DND-41 (cell line): ENCODE data around the gene HOXA2.
A peak's percentile ranks its signal among the peaks of the same experiment; 100 is the strongest.

Source experiments
- ATAC-seq: fragments of 200-7000 bp; cut with Tn5 transposase; 3 replicates; pipeline ENCODE4 v1.9.1; 2021; ENCODE audit warnings: low read depth; ENCODE audit not compliant: insufficient read depth
- DNase-seq: peaks from one replicate; pipeline ENCODE4 v3.0.0-alpha.2; 2020
- H2AFZ ChIP-seq: 2 replicates; pipeline ENCODE4 v1.6.0; 2012; ENCODE audit warnings: low read depth, low read length
- H3K27ac ChIP-seq: 2 replicates; pipeline ENCODE4 v1.5.1; 2012; ENCODE audit warnings: low read length, inconsistent platforms
- H3K27me3 ChIP-seq: fragments of 200-600 bp; sonication (generic); 2 replicates; pipeline ENCODE4 v1.6.0; 2012; ENCODE audit warnings: low read length, mild to moderate bottlenecking, inconsistent platforms; ENCODE audit not compliant: insufficient read depth, poor library complexity
- H3K36me3 ChIP-seq: 2 replicates; pipeline ENCODE4 v1.5.1; 2012; ENCODE audit warnings: low read length, inconsistent platforms; ENCODE audit not compliant: insufficient read depth
- H3K4me1 ChIP-seq: 2 replicates; pipeline ENCODE4 v1.5.1; 2012; ENCODE audit warnings: mild to moderate bottlenecking, low read length; ENCODE audit not compliant: insufficient read depth
- H3K4me2 ChIP-seq: 2 replicates; pipeline ENCODE4 v1.6.0; 2012; ENCODE audit warnings: mild to moderate bottlenecking, moderate library complexity, low read length, inconsistent platforms; ENCODE audit not compliant: insufficient read depth
- H3K4me3 ChIP-seq, 2 experiments: fragments of 200-600 bp in 1 of 2; shearing (Covaris generic) in 1 of 2; 2 replicates each; pipeline ENCODE4 v1.5.1; 2012 to 2016; ENCODE audit warnings: inconsistent platforms in 2 of 2, low read length in 2 of 2, mild to moderate bottlenecking in 2 of 2, low read depth in 1 of 2, moderate library complexity in 1 of 2
- H3K79me2 ChIP-seq: 2 replicates; pipeline ENCODE4 v1.6.0; 2012; ENCODE audit warnings: low read length, inconsistent platforms; ENCODE audit not compliant: insufficient read depth
- H3K9ac ChIP-seq: 2 replicates; pipeline ENCODE4 v1.6.0; 2012; ENCODE audit warnings: low read depth, mild to moderate bottlenecking, inconsistent platforms, low read length, moderate library complexity
- H3K9me3 ChIP-seq: 2 replicates; pipeline ENCODE4 v1.5.1; 2012; ENCODE audit warnings: low read length, moderate library complexity, mild to moderate bottlenecking, inconsistent platforms; ENCODE audit not compliant: insufficient read depth, severe bottlenecking
- H4K20me1 ChIP-seq: 2 replicates; pipeline ENCODE4 v1.6.0; 2012; ENCODE audit warnings: low read length; ENCODE audit not compliant: insufficient read depth
- CTCF ChIP-seq: IDR thresholded peaks from 2 replicates; pipeline ENCODE4 v1.5.1; 2012; ENCODE audit warnings: borderline replicate concordance, low read length, moderate library complexity, mild to moderate bottlenecking; ENCODE audit not compliant: poor library complexity, severe bottlenecking; ENCODE audit errors: extremely low read depth
- EZH2 ChIP-seq: IDR thresholded peaks from 3 replicates; pipeline ENCODE4 v1.6.1; 2012; ENCODE audit warnings: borderline replicate concordance, low read depth, mild to moderate bottlenecking, moderate library complexity, low read length, inconsistent platforms; ENCODE audit not compliant: severe bottlenecking

Gene HOXA2

GRCh38 chr7:27102581-27103442 is at the start of gene HOXA2:
Gene HOXA2 (minus strand): TSS chr7:27102683. CDS start chr7:27102500, 183 bp downstream.
- Histone ChIP-seq H3K79me2 (no peaks in the 10 kb centered on the region), H3K9ac (no peak within 1 kb of the TSS), H2AFZ (no peak within 1 kb of the TSS), H3K36me3 (no peaks in the 10 kb centered on the region), H3K4me2 (no peak within 1 kb of the TSS), H3K4me3 (no peak within 1 kb of the TSS), H3K27ac (no peak within 1 kb of the TSS), H3K9me3 (no peaks in the 10 kb centered on the region), H4K20me1 (no peaks in the 10 kb centered on the region), H3K4me1 (no peaks in the 10 kb centered on the region), H3K27me3 (no peaks in the 10 kb centered on the region)
- DNase-seq (no peak), ATAC-seq (no peak)
- no peak for TF ChIP-seq EZH2
- TF ChIP-seq CTCF: no peak

GRCh38 chr7:27151341-27151930 is 49.0 kb upstream of the HOXA2 start:
- peaks cover 36% of the 10 kb centered on the region for H3K79me2 ChIP-seq
- no peaks in the 10 kb centered on the region for H4K20me1 ChIP-seq
- H3K4me1 ChIP-seq: peaks cover 39% of the 10 kb centered on the region
- DNase-seq (no peak), ATAC-seq (no peak)
- peak overlapping the region; percentile 80 for H3K27ac ChIP-seq
- TF ChIP-seq EZH2 (no peak), CTCF (no peak)
- peak overlapping the region; percentile 73 for H3K9ac ChIP-seq
- H3K4me2 ChIP-seq: peak overlapping the region; percentile 69
- H3K4me3 ChIP-seq: peak overlapping the region in 1 of 2 experiments; percentile 64; a peak in 3 of 4 replicates
- H3K36me3 ChIP-seq: peaks cover 5% of the 10 kb centered on the region; the same call in 1 of the 2 replicates
- H3K9me3 ChIP-seq: no peaks in the 10 kb centered on the region
- H2AFZ ChIP-seq: peak overlapping the region; percentile 82
- no peaks in the 10 kb centered on the region for H3K27me3 ChIP-seq

GRCh38 chr7:27150568-27151340 is 48.3 kb upstream of the HOXA2 start:
- Histone ChIP-seq H3K9ac (peak overlapping the region; percentile 73), H3K9me3 (no peaks in the 10 kb centered on the region), H3K4me2 (peak overlapping the region; percentile 69), H3K36me3 (peaks cover 6% of the 10 kb centered on the region; the same call in 1 of the 2 replicates), H3K4me3 (peak overlapping the region; percentile 27 to 64), H3K27me3 (no peaks in the 10 kb centered on the region), H3K4me1 (peaks cover 38% of the 10 kb centered on the region), H3K79me2 (peaks cover 36% of the 10 kb centered on the region), H3K27ac (peak overlapping the region; percentile 80), H4K20me1 (no peaks in the 10 kb centered on the region), H2AFZ (peak overlapping the region; percentile 82)
- ATAC-seq (peak; percentile 84), DNase-seq (peak; percentile 73)
- TF ChIP-seq EZH2 (no peak), CTCF (peak; percentile 74)
